MG63 (cell line): ENCODE measurements around the gene CTBP1. TPM values are rescaled to one million over a fixed set of nuclear protein-coding genes. Genes with fewer than 3 reads are reported as not detected.

Experiments used
- DNase-seq: peaks from one replicate; pipeline ENCODE4 v3.0.0-alpha.2; 2020
- H3K27me3 ChIP-seq: fragments of 250-450 bp; sonication (Bioruptor Pico); 2 replicates; pipeline ENCODE4 v1.5.1; 2020; ENCODE audit warnings: mild to moderate bottlenecking, moderate library complexity
- H3K36me3 ChIP-seq: fragments of 250-450 bp; sonication (Bioruptor Pico); 2 replicates; pipeline ENCODE4 v1.5.1; 2020; ENCODE audit warnings: mild to moderate bottlenecking, moderate library complexity
- H3K4me3 ChIP-seq: fragments of 250-450 bp; sonication (Bioruptor Pico); 2 replicates; pipeline ENCODE4 v1.5.1; 2020; ENCODE audit warnings: mild to moderate bottlenecking, moderate library complexity
- H3K9me3 ChIP-seq: fragments of 250-450 bp; sonication (Bioruptor Pico); 2 replicates; pipeline ENCODE4 v1.5.1; 2020; ENCODE audit warnings: mild to moderate bottlenecking, moderate library complexity
- total RNA-seq: library from RNA; depleted of rRNA; stranded (reverse); fragments of >200 nt; shearing (Covaris generic); gene quantifications from 2 replicates; pipeline ENCODE4 v1.2.3, GENCODE V29; 2014; ENCODE audit warnings: low replicate concordance

Gene CTBP1
- total RNA-seq, 1 experiment from 2014 or later, result 178 TPM

DNA sequence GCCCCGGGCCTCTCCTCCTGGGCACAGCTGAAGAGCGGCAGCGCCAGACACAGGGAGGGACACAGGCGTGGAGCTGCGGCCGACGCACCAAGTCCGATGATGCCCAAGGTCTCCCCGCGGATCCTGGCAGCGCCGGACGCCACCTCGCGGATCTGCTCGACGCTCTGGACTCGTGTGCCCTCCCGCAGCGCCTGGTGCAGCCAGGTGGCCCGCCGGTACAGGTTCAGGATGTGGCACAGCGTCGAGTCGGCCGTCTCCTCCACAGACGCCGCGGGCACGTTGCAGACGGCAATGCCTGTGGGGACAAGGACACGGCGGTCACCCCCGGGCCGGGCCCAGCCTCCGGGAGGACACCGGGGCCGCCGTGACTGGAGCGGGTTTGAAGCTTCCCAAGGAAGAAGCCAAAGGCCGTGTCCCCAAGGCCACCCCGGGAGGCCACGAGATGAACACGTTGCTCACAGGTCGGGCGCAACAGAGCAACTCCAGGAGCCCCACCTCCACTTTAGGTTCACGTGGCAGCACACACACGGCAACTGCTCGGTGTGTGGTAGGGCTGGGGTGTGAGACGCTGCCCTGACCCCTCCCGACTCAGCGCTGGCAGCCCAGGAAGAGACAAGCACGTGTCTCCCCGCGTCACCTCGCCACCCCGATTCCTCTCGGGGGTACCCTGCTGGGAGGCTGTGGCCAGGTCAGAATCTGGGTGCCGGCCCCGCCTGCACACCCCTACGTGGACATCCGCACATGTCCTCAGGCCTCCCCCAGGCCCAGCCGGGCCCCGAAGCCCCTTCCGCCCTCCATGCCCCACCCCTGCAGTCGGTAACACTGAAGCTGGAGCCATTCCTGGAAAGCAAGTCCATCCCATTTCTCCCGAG lies 23.4 kb downstream of the CTBP1 start:
- H3K27me3 ChIP-seq, result no peaks in the 10 kb centered on the region
- no peaks in the 10 kb centered on the region for H3K9me3 ChIP-seq
- peaks cover 13% of the 10 kb centered on the region for H3K36me3 ChIP-seq
- H3K4me3 ChIP-seq, result no peak overlapping the region
- DNase-seq, result no peak

DNA sequence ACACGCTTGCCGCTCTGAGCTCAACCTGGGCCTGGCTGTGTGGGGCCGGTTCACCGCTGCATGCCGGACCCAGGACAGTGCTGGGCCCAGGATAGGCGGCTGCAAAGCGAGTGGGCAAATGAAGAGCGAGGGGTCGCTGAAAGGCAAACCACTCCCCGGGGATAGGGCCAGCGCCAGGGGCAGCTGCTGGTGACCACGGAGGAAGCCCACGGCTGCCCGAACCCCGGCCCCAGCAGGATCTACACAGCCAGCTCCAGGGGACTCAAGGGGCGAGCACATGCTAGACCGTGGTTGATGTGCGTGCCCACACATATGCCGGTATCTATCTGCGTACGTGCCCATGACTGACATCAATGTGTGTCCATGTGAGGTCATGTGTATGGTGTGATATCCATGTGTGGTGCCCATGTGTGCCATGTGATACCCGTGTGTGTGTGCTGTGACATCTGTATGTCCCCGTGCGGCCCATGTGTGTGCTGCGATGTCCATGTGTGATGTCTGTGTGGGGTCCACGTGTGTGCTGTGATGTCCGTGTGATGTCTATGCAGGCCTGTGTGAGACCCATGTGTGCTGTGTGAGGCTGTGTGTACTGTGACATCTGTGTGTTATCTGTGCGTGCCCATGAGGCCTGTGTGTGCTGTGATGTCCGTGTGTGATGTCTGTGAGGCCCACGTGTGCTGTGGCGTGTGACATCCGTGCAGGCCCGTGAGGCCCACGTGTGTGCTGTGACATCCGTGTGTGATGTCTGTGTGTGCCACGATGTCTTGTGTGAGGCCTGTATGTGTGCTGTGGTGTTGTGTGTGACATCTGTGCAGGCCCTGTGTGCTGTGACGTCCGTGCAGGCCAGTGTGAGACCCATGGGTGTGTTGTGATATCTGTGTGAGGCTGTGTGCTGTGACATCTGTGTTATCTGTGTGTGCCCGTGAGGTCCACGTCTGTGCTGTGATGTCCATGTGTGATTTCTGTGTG lies 24.8 kb downstream of the CTBP1 start:
- no peak for DNase-seq
- H3K9me3 ChIP-seq, result no peaks in the 10 kb centered on the region
- H3K27me3 ChIP-seq, result no peaks in the 10 kb centered on the region
- H3K36me3 ChIP-seq, result peaks cover 17% of the 10 kb centered on the region
- no peak overlapping the region for H3K4me3 ChIP-seq

DNA sequence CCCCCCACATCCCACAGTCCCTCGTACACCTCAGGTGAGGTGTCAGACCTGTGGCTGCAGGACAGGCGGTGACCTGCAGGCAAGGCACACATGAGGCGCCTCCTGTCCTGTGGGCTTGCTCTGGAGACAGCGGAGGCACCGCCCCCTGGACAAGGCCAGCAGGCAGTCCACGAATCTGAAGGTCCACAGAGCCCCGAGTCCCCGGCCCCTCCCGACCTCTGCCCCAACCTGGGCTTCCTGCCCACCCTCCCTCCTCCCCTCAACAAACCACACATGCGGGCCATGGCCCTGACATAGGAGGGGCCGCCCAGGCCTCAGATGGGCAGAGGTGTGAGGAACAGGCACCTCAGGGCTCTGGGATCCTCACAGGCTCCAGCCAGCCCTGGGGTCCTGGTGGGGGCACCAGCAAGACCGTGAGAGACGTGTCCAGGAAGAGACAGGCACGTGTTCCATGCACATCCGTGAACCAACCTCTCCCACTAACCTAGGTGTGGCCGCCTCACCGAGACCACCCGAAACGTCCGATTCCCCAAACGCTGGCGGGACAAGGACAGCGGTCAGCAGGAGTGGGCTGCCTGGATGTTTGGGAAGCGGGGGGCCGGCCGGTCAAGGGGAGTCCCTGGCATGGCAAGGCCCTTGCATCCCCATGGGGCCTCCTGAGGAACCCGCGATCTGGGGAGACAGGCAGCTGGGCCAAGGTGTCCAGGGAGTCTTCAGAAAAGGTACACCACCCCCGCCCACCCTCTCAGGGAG lies 25.8 kb downstream of the CTBP1 start:
- no peak overlapping the region for H3K4me3 ChIP-seq
- H3K27me3 ChIP-seq, result no peaks in the 10 kb centered on the region
- peaks cover 17% of the 10 kb centered on the region for H3K36me3 ChIP-seq
- DNase-seq, result no peak
- H3K9me3 ChIP-seq, result no peaks in the 10 kb centered on the region

DNA sequence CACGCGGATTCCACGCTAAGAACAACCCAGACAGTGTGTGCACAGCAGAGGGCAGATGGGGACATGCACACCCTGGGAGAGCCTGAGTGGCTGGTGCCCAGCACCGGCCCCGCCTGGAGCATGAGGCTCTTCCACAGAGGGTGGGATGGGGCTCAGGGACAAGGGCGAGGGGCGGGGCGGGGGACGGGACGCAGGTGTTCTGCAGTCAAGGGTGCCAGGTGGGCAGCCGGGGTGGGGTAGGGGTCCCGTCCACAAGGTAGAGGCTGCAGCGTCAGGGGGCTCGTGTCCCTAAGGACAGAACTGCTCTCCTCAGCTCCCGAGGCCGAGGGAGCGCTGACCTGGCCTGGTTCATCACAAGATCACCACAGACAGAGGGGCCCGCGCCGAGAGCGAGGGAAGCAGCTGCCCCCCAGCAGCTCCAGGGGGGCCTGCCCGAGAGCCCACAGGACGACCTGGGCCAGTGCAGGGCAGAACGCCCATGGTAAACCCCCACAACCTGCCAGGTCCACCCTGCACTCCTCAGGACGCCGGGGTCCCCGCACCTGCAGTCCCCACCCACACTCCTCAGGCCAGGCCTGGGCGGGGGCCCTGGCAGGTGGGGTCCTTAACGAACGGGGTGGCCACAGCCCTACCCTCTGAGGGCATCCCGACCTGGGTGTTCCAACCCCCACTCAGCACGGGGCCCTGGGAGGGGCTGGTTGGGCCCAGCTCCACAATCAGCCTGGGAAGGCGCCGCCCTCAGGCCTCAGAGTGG lies 26.7 kb downstream of the CTBP1 start:
- Histone ChIP-seq H3K27me3 (no peaks in the 10 kb centered on the region), H3K4me3 (no peak overlapping the region), H3K36me3 (peaks cover 24% of the 10 kb centered on the region), H3K9me3 (no peaks in the 10 kb centered on the region)
- no peak for DNase-seq

DNA sequence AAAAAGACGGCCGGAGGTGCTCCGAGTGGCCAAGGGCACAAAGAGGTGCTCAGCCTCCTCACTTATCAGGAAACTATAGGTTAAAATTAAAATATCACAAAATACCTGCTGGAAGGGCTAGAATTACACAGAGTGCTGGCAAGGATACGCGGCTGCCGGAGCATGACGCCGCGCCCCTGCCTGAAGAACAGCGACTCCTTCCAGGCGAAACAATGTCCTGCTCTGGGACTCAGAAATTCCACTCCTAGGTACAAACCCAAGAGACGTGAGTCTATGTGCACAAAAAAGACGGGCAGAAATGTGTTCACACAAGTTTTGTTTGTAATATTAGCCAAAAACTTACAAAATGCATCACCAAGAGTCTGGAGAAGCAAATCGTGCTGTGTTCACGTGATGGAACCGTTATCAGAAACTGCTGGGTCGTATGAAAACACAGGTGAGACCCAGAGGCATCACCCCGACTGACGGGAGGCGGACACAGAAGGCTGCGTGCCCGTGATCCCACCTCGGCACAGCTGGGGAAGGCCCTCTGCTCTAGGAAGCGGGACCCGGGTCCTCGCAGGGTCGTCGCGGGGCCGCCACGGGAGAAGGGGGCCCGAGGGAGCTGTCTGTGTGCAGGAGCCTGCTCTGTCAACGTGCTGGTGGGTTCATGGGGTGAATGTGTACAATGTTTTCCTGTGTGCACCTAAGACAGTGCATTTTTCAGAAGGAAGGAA lies 27.6 kb downstream of the CTBP1 start:
- Histone ChIP-seq H3K36me3 (peaks cover 24% of the 10 kb centered on the region), H3K27me3 (no peaks in the 10 kb centered on the region), H3K4me3 (no peak overlapping the region), H3K9me3 (no peaks in the 10 kb centered on the region)
- no peak for DNase-seq

DNA sequence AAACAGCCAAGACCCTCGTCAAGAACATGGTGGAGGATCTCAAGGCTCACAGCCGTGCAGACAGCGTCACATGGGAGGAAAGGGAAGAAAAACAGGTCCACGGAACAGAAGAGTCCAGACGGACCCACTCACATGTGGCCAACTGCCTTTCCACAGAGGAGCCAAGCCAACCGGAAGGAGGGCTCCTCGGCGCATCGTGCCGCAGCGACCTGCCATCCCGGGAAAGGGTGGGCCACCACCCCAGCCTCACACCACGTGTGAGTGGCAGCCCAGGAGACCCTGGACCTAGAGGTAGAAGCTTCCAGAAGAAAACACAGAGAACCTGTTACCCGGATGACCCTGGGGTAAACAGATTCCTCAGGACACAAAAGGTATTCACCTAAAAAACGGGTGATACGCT lies 28.4 kb downstream of the CTBP1 start:
- Histone ChIP-seq H3K4me3 (no peak overlapping the region), H3K9me3 (no peaks in the 10 kb centered on the region), H3K27me3 (no peaks in the 10 kb centered on the region), H3K36me3 (peaks cover 26% of the 10 kb centered on the region)
- DNase-seq, result no peak

DNA sequence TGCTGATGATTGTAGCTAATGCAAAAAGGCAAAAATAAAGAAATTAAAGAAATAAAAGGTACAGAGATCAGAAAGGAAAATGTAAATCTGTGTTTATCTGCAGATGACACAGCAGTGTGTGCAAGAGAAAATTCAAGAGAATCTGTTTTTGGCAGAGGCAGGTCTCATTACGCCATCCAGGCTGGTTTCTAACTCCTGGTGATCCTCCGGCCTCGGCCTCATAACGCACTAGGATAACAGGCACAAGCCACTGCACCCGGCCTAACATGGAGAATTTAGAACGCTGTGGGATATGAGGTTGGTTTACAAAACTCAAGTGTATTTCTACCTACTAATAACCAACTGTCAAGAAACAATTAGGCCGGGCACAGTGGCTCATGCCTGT lies 29.4 kb downstream of the CTBP1 start:
- DNase-seq, result no peak

DNA sequence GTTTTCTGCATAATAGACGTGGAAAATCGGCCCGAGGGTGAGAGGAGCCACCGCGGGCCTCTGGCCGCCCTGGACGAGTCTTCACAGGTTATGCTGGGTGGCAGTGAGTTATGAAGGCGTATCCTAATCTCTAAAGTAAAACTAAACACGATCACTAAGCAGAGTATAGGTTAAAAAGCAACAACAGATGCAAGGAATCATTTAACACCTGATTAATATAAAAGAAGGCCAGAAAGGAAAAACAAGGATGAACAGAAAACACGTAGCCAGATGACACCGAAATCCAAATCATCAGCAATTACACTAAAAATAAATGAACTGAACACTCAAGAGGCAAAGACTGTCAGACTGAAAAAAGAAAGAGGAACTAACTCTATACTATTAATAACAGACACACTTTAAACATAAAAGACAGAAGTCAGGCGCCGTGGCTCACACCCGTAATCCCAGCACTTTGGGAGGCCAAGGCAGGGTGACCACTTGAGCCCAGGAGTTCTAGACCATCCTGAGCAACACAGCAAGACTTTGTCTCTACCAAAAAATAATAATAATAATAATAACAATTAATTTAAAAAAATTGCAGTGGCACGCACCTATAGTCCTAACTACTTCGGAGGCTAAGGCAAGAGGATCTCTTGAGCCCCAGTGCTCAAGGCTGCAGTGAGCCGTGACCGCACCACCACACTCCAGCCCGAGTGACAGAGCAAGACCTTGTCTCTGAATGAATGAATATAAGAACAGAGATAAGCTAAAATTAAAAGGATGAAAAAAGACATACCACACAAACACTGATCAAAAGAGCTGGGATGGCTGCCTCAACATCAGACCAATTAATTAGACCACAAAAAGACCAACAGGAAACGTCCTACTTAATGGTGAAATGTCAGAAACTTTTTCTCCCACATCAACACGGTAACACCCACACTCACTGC lies 30.0 kb downstream of the CTBP1 start:
- DNase-seq, result no peak
- Histone ChIP-seq H3K27me3 (no peaks in the 10 kb centered on the region), H3K4me3 (no peak overlapping the region), H3K36me3 (peaks cover 18% of the 10 kb centered on the region), H3K9me3 (no peaks in the 10 kb centered on the region)

More for the DNA sequence above, 29.4 kb downstream of the CTBP1 start:
- H3K9me3 ChIP-seq, result no peaks in the 10 kb centered on the region
- H3K27me3 ChIP-seq, result no peaks in the 10 kb centered on the region
- H3K4me3 ChIP-seq, result no peak overlapping the region
- H3K36me3 ChIP-seq, result peaks cover 24% of the 10 kb centered on the region

DNA sequence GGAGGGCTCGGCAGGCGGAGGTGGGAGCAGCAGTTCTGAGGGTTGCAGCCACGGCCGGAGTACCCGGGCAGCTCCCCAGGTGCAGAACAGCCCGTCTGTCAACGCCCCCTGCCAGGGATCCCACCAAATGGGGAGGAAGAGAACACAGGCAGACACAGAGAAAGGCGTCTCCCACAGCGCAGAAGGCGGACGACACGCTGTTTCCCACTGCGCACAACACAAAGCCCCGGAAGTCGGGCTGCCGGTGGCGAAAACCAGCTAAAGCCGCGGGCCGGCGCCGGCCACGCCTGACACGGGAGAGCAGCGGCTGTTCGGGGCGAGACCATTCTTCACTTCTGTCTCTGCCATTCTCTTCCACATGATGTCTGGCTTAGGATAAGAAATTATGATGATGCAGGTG lies 31.6 kb downstream of the CTBP1 start:
- no peak for DNase-seq
- H3K9me3 ChIP-seq, result no peaks in the 10 kb centered on the region
- peaks cover 17% of the 10 kb centered on the region for H3K36me3 ChIP-seq
- no peaks in the 10 kb centered on the region for H3K27me3 ChIP-seq
- no peak overlapping the region for H3K4me3 ChIP-seq

DNA sequence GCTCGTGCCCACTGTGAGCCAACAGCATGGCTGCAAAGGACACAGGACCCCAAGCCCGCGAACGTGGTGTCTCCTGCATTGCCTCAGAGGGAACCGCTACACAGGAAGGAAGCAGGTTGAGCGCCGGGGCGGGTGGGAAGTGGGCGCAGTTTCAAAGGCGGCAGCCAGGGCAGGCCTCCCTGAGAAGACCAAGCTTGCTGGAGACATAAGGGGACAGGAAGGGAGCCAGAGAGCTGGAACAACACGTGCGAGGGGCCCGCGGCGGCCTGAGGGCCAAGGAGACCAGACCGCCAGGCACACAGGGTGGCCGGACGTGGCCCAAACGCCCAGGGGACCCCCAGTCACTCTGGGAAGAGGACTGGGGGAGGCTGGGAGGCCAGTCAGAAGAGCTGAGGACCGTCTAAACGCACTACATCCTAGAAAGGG lies 32.0 kb downstream of the CTBP1 start:
- DNase-seq, result no peak
- H3K9me3 ChIP-seq, result no peaks in the 10 kb centered on the region
- no peaks in the 10 kb centered on the region for H3K27me3 ChIP-seq
- H3K36me3 ChIP-seq, result peaks cover 17% of the 10 kb centered on the region
- H3K4me3 ChIP-seq, result no peak overlapping the region

DNA sequence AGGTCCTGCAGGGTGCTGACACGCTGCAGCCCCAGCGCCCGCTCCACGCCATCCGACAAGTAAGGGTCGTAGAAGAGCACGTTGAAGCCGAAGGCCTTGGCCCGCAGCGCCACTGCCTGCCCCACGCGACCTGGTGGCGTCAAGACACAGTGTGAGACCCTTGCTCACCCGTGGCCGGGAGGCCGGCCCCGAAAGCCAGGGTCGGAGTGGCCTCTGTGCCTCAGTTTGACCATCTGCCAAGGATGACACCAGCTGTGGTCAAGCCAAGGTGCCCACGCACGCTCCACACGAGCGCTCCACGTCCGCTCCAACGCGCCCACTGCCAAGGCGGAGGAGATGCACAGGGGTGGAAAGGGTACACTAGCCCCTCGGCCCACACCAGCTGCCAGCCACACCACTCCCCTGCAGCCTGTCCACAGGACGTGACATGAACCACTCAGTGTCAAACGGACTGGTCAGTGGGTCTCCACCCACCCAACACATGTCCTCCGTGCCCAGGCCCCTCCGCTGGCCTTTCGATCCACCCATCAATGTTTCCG lies 32.8 kb downstream of the CTBP1 start:
- no peak for DNase-seq
- Histone ChIP-seq H3K27me3 (no peaks in the 10 kb centered on the region), H3K9me3 (no peaks in the 10 kb centered on the region), H3K36me3 (peaks cover 20% of the 10 kb centered on the region), H3K4me3 (no peak overlapping the region)

DNA sequence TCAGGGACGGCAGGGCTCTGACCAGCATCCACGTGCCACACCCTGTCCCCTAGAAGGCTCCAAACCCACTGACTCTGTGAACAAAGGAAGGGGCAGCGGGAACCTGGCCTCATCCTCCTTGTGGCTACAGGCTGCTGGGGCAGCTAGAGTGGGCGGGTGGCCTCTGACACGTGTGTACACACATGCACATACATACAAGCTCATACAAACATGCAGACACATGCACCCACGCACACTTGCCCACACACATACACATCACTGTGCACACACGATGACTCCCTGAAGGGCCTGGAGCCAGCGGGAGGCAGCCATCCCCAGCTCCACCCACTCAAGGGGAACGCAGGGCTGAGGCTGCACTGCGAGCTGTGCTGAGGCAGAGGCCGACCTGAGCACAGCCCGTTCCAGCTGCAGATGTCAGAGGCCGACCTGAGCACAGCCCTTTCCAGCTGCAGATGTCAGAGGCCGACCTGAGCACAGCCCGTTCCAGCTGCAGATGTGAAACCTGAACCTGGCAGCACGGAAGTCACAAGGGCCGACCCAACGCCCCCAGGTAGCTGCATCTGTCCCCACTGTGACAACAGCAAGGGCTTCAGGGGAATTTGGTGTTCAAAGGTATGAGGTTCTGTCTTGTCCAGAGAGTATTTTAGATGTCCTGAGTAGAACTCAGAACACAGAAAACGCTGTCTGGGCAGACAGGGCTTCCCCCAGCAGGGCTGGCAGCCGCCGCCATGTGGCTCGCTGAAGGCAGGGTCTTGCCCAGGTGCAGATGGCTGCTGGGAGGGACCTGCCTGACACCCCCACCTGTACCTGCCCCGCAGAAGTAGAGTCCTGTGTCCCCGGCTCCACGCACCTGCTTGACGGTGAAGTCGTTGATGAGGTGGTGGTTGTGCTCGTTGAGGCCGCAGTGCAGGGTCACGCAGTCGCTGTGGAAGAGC lies 33.5 kb downstream of the CTBP1 start:
- H3K9me3 ChIP-seq, result no peaks in the 10 kb centered on the region
- peaks cover 22% of the 10 kb centered on the region for H3K36me3 ChIP-seq
- H3K27me3 ChIP-seq, result no peaks in the 10 kb centered on the region
- DNase-seq, result no peak
- H3K4me3 ChIP-seq, result no peak overlapping the region
